ENCODE measurements around the gene GPR82. TPM values are rescaled to one million over a fixed set of nuclear protein-coding genes. Genes with fewer than 3 reads are reported as not detected.

The GPR82 gene
- total and polyA plus RNA-seq, 2 of the 8 experiments (the other 6 are each of a cell fraction or from before 2014, with no cell fraction given): not detected

- TF ChIP-seq USF2 (IDR thresholded peaks at IDR 0.05; ENCODE audit: low read length): no peak
- TF ChIP-seq NRF1 (IDR thresholded peaks at IDR 0.05; ENCODE audit: low read depth, low read length): no peak
- no peak for TF ChIP-seq MAFK (IDR thresholded peaks at IDR 0.05; ENCODE audit: low read depth, low read length)
- no peak for TF ChIP-seq RXRA (IDR thresholded peaks at IDR 0.05; ENCODE audit: insufficient read depth, low read depth, low read length)
- no peak for TF ChIP-seq ASH2L (IDR thresholded peaks at IDR 0.05; ENCODE audit: low read length)
- TF ChIP-seq SIX5 (IDR thresholded peaks at IDR 0.05; ENCODE audit: low read depth, low read length): no peak
- TF ChIP-seq EGR1 (IDR thresholded peaks at IDR 0.05; ENCODE audit: borderline replicate concordance, low read depth, low read length): no peak
- TF ChIP-seq EZH2 (IDR thresholded peaks at IDR 0.05; ENCODE audit: low read depth, low read length, severe bottlenecking): no peak
These were observed 3.7 kb upstream of the GPR82 start (continued) for GRCh38 chrX:41720125-41720779.

Data from H1 (cell line).